Measurements from ENCODE around the gene DNAJB8.
A peak's percentile ranks its signal among the peaks of the same experiment; 100 is the strongest.

The DNAJB8 gene

GRCh38 chr3:128482175-128482574 lies 15.5 kb upstream of the DNAJB8 start:
- H2BK12ac ChIP-seq (ENCODE audit: low read length in 2 of 2), result no peak overlapping the region
- WGBS, result 11% methylated on average over 11 of the region's 11 CpGs
- H3K4me1 ChIP-seq (ENCODE audit: control insufficient read depth, insufficient read depth, low read depth, low read length), result peaks cover 18% of the 10 kb centered on the region

GRCh38 chr3:128481438-128481942 lies 14.8 kb upstream of the DNAJB8 start:
- Histone ChIP-seq H3K4me2 (ENCODE audit: low read length, poor library complexity, severe bottlenecking) (no peak overlapping the region), H2BK12ac (ENCODE audit: low read length in 2 of 2) (no peak overlapping the region), H3K4me3 (ENCODE audit: insufficient read depth in 1 of 2, low read depth in 1 of 2, low read length in 2 of 2) (peak overlapping the region in 1 of 2 experiments; percentile 14), H4K8ac (ENCODE audit: low read length) (no peak overlapping the region), H3K9me3 (ENCODE audit: control insufficient read depth, low read length) (no peaks in the 10 kb centered on the region), H2BK120ac (ENCODE audit: low read depth, low read length) (no peak overlapping the region), H3K9ac (ENCODE audit: low read length) (no peak overlapping the region), H2BK15ac (ENCODE audit: low read depth, poor library complexity, severe bottlenecking) (no peak overlapping the region), H3K79me1 (replicated peaks; ENCODE audit: low read length, poor library complexity, severe bottlenecking) (no peaks in the 10 kb centered on the region), H3K27me3 (ENCODE audit: control insufficient read depth in 1 of 2, insufficient read depth in 1 of 2, low read length in 2 of 2) (peaks cover 99 to 100% of the 10 kb centered on the region in 2 experiments), H3K23ac (ENCODE audit: low read length in 2 of 2) (no peak overlapping the region), H2AK5ac (ENCODE audit: low read length, severe bottlenecking) (no peak overlapping the region), H3K18ac (ENCODE audit: low read depth in 1 of 2, low read length in 2 of 2) (no peak overlapping the region), H2AFZ (ENCODE audit: low read depth, low read length) (no peak overlapping the region), H3K4me1 (ENCODE audit: control insufficient read depth, insufficient read depth, low read depth, low read length) (peaks cover 11% of the 10 kb centered on the region), H3K27ac (ENCODE audit: low read length, poor library complexity, severe bottlenecking) (no peak overlapping the region), H4K91ac (ENCODE audit: low read length) (no peak overlapping the region), H3K4ac (ENCODE audit: low read depth in 1 of 2, low read length in 2 of 2) (no peak overlapping the region), H2BK5ac (ENCODE audit: low read depth, low read length, poor library complexity, severe bottlenecking) (no peak overlapping the region), H3K36me3 (ENCODE audit: control insufficient read depth in 1 of 2, insufficient read depth in 2 of 2, low read depth in 1 of 2, low read length in 2 of 2) (no peaks in the 10 kb centered on the region), H3K14ac (ENCODE audit: low read length in 2 of 2) (no peak overlapping the region)
- 36% methylated on average over 15 of the region's 19 CpGs for WGBS
- DNase-seq, result no peak

More at GRCh38 chr3:128482175-128482574, 15.5 kb upstream of the DNAJB8 start:
- H3K4me3 ChIP-seq (ENCODE audit: insufficient read depth in 1 of 2, low read depth in 1 of 2, low read length in 2 of 2), result no peak overlapping the region
- no peak overlapping the region for H3K14ac ChIP-seq (ENCODE audit: low read length in 2 of 2)
- peak overlapping the region in 1 of 2 experiments; percentile 53 for H3K4ac ChIP-seq (ENCODE audit: low read depth in 1 of 2, low read length in 2 of 2)
- no peak overlapping the region for H4K8ac ChIP-seq (ENCODE audit: low read length)
- H3K9me3 ChIP-seq (ENCODE audit: control insufficient read depth, low read length), result no peaks in the 10 kb centered on the region
- peaks cover 99 to 100% of the 10 kb centered on the region in 2 experiments for H3K27me3 ChIP-seq (ENCODE audit: control insufficient read depth in 1 of 2, insufficient read depth in 1 of 2, low read length in 2 of 2)
- no peak overlapping the region for H3K27ac ChIP-seq (ENCODE audit: low read length, poor library complexity, severe bottlenecking)
- peak overlapping the region in 1 of 2 experiments; percentile 14 for H3K18ac ChIP-seq (ENCODE audit: low read depth in 1 of 2, low read length in 2 of 2)
- H3K4me2 ChIP-seq (ENCODE audit: low read length, poor library complexity, severe bottlenecking), result no peak overlapping the region
- H4K91ac ChIP-seq (ENCODE audit: low read length), result peak overlapping the region; percentile 10
- H2AK5ac ChIP-seq (ENCODE audit: low read length, severe bottlenecking), result no peak overlapping the region
- H3K23ac ChIP-seq (ENCODE audit: low read length in 2 of 2), result no peak overlapping the region
- H2BK120ac ChIP-seq (ENCODE audit: low read depth, low read length), result no peak overlapping the region
- H3K79me1 ChIP-seq (replicated peaks; ENCODE audit: low read length, poor library complexity, severe bottlenecking), result no peaks in the 10 kb centered on the region
- no peak overlapping the region for H3K9ac ChIP-seq (ENCODE audit: low read length)
- no peak overlapping the region for H2BK5ac ChIP-seq (ENCODE audit: low read depth, low read length, poor library complexity, severe bottlenecking)
- no peaks in the 10 kb centered on the region for H3K36me3 ChIP-seq (ENCODE audit: control insufficient read depth in 1 of 2, insufficient read depth in 2 of 2, low read depth in 1 of 2, low read length in 2 of 2)
- no peak overlapping the region for H2AFZ ChIP-seq (ENCODE audit: low read depth, low read length)
- DNase-seq, result peak; percentile 46
- no peak overlapping the region for H2BK15ac ChIP-seq (ENCODE audit: low read depth, poor library complexity, severe bottlenecking)

GRCh38 chr3:128480717-128481437 lies 14.2 kb upstream of the DNAJB8 start:
- Histone ChIP-seq H4K8ac (ENCODE audit: low read length) (no peak overlapping the region), H3K18ac (ENCODE audit: low read depth in 1 of 2, low read length in 2 of 2) (no peak overlapping the region), H3K27ac (ENCODE audit: low read length, poor library complexity, severe bottlenecking) (no peak overlapping the region), H3K79me1 (replicated peaks; ENCODE audit: low read length, poor library complexity, severe bottlenecking) (no peaks in the 10 kb centered on the region), H3K4ac (ENCODE audit: low read depth in 1 of 2, low read length in 2 of 2) (no peak overlapping the region), H2BK5ac (ENCODE audit: low read depth, low read length, poor library complexity, severe bottlenecking) (no peak overlapping the region), H3K36me3 (ENCODE audit: control insufficient read depth in 1 of 2, insufficient read depth in 2 of 2, low read depth in 1 of 2, low read length in 2 of 2) (no peaks in the 10 kb centered on the region), H3K9me3 (ENCODE audit: control insufficient read depth, low read length) (no peaks in the 10 kb centered on the region), H3K4me3 (ENCODE audit: insufficient read depth in 1 of 2, low read depth in 1 of 2, low read length in 2 of 2) (no peak overlapping the region), H3K23ac (ENCODE audit: low read length in 2 of 2) (peak overlapping the region in 1 of 2 experiments; percentile 18), H3K27me3 (ENCODE audit: control insufficient read depth in 1 of 2, insufficient read depth in 1 of 2, low read length in 2 of 2) (peaks cover 98 to 100% of the 10 kb centered on the region in 2 experiments), H3K9ac (ENCODE audit: low read length) (no peak overlapping the region), H3K4me1 (ENCODE audit: control insufficient read depth, insufficient read depth, low read depth, low read length) (peaks cover 11% of the 10 kb centered on the region), H2BK15ac (ENCODE audit: low read depth, poor library complexity, severe bottlenecking) (no peak overlapping the region), H3K4me2 (ENCODE audit: low read length, poor library complexity, severe bottlenecking) (no peak overlapping the region), H2AK5ac (ENCODE audit: low read length, severe bottlenecking) (no peak overlapping the region), H2BK12ac (ENCODE audit: low read length in 2 of 2) (no peak overlapping the region), H2AFZ (ENCODE audit: low read depth, low read length) (no peak overlapping the region), H3K14ac (ENCODE audit: low read length in 2 of 2) (no peak overlapping the region), H2BK120ac (ENCODE audit: low read depth, low read length) (no peak overlapping the region), H4K91ac (ENCODE audit: low read length) (no peak overlapping the region)
- 61% methylated on average over 27 of the region's 27 CpGs for WGBS
- no peak for DNase-seq

GRCh38 chr3:128480278-128480677 lies 13.6 kb upstream of the DNAJB8 start:
- no peaks in the 10 kb centered on the region for H3K79me1 ChIP-seq (replicated peaks; ENCODE audit: low read length, poor library complexity, severe bottlenecking)
- no peak overlapping the region for H2BK5ac ChIP-seq (ENCODE audit: low read depth, low read length, poor library complexity, severe bottlenecking)
- H3K14ac ChIP-seq (ENCODE audit: low read length in 2 of 2), result no peak overlapping the region
- H3K23ac ChIP-seq (ENCODE audit: low read length in 2 of 2), result no peak overlapping the region
- H3K18ac ChIP-seq (ENCODE audit: low read depth in 1 of 2, low read length in 2 of 2), result no peak overlapping the region
- peaks cover 98 to 100% of the 10 kb centered on the region in 2 experiments for H3K27me3 ChIP-seq (ENCODE audit: control insufficient read depth in 1 of 2, insufficient read depth in 1 of 2, low read length in 2 of 2)
- H3K9ac ChIP-seq (ENCODE audit: low read length), result no peak overlapping the region
- H4K8ac ChIP-seq (ENCODE audit: low read length), result no peak overlapping the region
- no peak overlapping the region for H3K4ac ChIP-seq (ENCODE audit: low read depth in 1 of 2, low read length in 2 of 2)
- no peak overlapping the region for H2AK5ac ChIP-seq (ENCODE audit: low read length, severe bottlenecking)
- WGBS, result 42% methylated on average over 11 of the region's 11 CpGs
- no peak overlapping the region for H3K27ac ChIP-seq (ENCODE audit: low read length, poor library complexity, severe bottlenecking)
- no peak overlapping the region for H2BK15ac ChIP-seq (ENCODE audit: low read depth, poor library complexity, severe bottlenecking)
- H3K4me1 ChIP-seq (ENCODE audit: control insufficient read depth, insufficient read depth, low read depth, low read length), result peaks cover 11% of the 10 kb centered on the region
- no peaks in the 10 kb centered on the region for H3K9me3 ChIP-seq (ENCODE audit: control insufficient read depth, low read length)
- no peak overlapping the region for H3K4me2 ChIP-seq (ENCODE audit: low read length, poor library complexity, severe bottlenecking)
- no peak overlapping the region for H2BK12ac ChIP-seq (ENCODE audit: low read length in 2 of 2)
- H2BK120ac ChIP-seq (ENCODE audit: low read depth, low read length), result no peak overlapping the region
- H3K36me3 ChIP-seq (ENCODE audit: control insufficient read depth in 1 of 2, insufficient read depth in 2 of 2, low read depth in 1 of 2, low read length in 2 of 2), result no peaks in the 10 kb centered on the region
- H2AFZ ChIP-seq (ENCODE audit: low read depth, low read length), result no peak overlapping the region
- no peak overlapping the region for H3K4me3 ChIP-seq (ENCODE audit: insufficient read depth in 1 of 2, low read depth in 1 of 2, low read length in 2 of 2)
- H4K91ac ChIP-seq (ENCODE audit: low read length), result no peak overlapping the region
- DNase-seq, result no peak
